PC-3 (cell line): ENCODE measurements around the gene ATP6AP1. TPM values are rescaled to one million over a fixed set of nuclear protein-coding genes. Genes with fewer than 3 reads are reported as not detected.

ENCODE experiments used
- ATAC-seq: fragments of 200-7000 bp; cut with Tn5 transposase; 2 replicates; pipeline ENCODE4 v1.9.1; 2020; ENCODE audit warnings: mild to moderate bottlenecking, moderate library complexity
- BruUV-seq: library from RNA; stranded (reverse); fragments of 400-500 nt; replicated peaks from 2 replicates; lab custom pipeline; 2021; lab: Mats Ljungman, UMichigan
- CTCF ChIA-PET: fragments of 300-600 bp; sonication (Branson Sonifier 250); formaldehyde crosslinking; loops from one replicate; lab custom pipeline; 2022; ENCODE audit warnings: antibody characterized with exemption; lab: Charles Lee
- POLR2A ChIA-PET: fragments of 300-600 bp; sonication (Branson Sonifier 250); formaldehyde crosslinking; loops from one replicate; lab custom pipeline; 2022; ENCODE audit warnings: antibody characterized with exemption; ENCODE audit not compliant: unreplicated experiment; lab: Charles Lee
- DNase-seq: peaks from one replicate; pipeline ENCODE4 v3.0.0-alpha.2; 2015
- H2AFZ ChIP-seq: fragments of 300-600 bp; sonication (generic); 2 replicates; pipeline ENCODE4 v1.6.0; 2016; ENCODE audit warnings: antibody characterized with exemption, low read length
- H3F3A ChIP-seq: fragments of 300-600 bp; sonication (generic); one replicate; pipeline ENCODE4 v1.6.0; 2017; ENCODE audit warnings: antibody characterized with exemption, low read length, control low read depth, mild to moderate bottlenecking; ENCODE audit not compliant: unreplicated experiment
- H3K27ac ChIP-seq: fragments of 300-600 bp; sonication (generic); 2 replicates; pipeline ENCODE4 v1.5.1; 2016; ENCODE audit warnings: mild to moderate bottlenecking, low read length
- H3K27me3 ChIP-seq: fragments of 300-600 bp; sonication (generic); 2 replicates; pipeline ENCODE4 v1.6.1; 2016; ENCODE audit warnings: low read length, mixed read lengths
- H3K36me3 ChIP-seq: fragments of 300-600 bp; sonication (generic); 2 replicates; pipeline ENCODE4 v1.6.1; 2016; ENCODE audit warnings: low read depth, mixed run types, low read length, mixed read lengths
- H3K4me1 ChIP-seq: fragments of 300-600 bp; sonication (generic); 2 replicates; pipeline ENCODE4 v1.5.1; 2016; ENCODE audit warnings: low read length; ENCODE audit not compliant: insufficient read depth
- H3K4me2 ChIP-seq: fragments of 300-600 bp; sonication (generic); 2 replicates; pipeline ENCODE4 v1.6.0; 2016; ENCODE audit warnings: low read length
- H3K4me3 ChIP-seq: fragments of 300-600 bp; sonication (generic); 2 replicates; pipeline ENCODE4 v1.5.1; 2016; ENCODE audit warnings: mild to moderate bottlenecking, low read length, mixed read lengths
- H3K79me2 ChIP-seq: fragments of 300-600 bp; sonication (generic); 2 replicates; pipeline ENCODE4 v1.6.1; 2017; ENCODE audit warnings: low read length, mixed read lengths
- H3K9ac ChIP-seq: fragments of 300-600 bp; sonication (generic); 2 replicates; pipeline ENCODE4 v1.6.0; 2016; ENCODE audit warnings: mild to moderate bottlenecking, low read length
- H3K9me2 ChIP-seq: fragments of 300-600 bp; sonication (generic); replicated peaks from 2 replicates; pipeline ENCODE4 v1.6.1; 2016; ENCODE audit warnings: mixed run types, low read length, mixed read lengths
- H3K9me3 ChIP-seq: fragments of 300-600 bp; sonication (generic); 2 replicates; pipeline ENCODE4 v1.6.1; 2016; ENCODE audit warnings: low read length, mixed read lengths
- H4K20me1 ChIP-seq: fragments of 300-600 bp; sonication (generic); 2 replicates; pipeline ENCODE4 v1.6.1; 2016; ENCODE audit warnings: low read length, mixed read lengths
- CTCF ChIP-seq: fragments of 300-600 bp; sonication (generic); conservative IDR thresholded peaks from 2 replicates; pipeline ENCODE4 v1.5.1; 2017; ENCODE audit warnings: antibody characterized with exemption, low read depth, mild to moderate bottlenecking, low read length
- EZH2 ChIP-seq: fragments of 300-600 bp; sonication (generic); IDR thresholded peaks from one replicate; pipeline ENCODE4 v1.6.1; 2017; ENCODE audit warnings: antibody characterized with exemption, mild to moderate bottlenecking, low read length; ENCODE audit not compliant: unreplicated experiment
- EZH2phosphoT487 ChIP-seq: fragments of 300-600 bp; sonication (generic); IDR thresholded peaks from 2 replicates; pipeline ENCODE4 v1.6.1; 2018; ENCODE audit warnings: mild to moderate bottlenecking, antibody characterized with exemption, low read length, borderline replicate concordance
- intact Hi-C: fragments of 100-400 bp; cut with micrococcal nuclease; formaldehyde crosslinking; loops from 2 replicates; pipeline ENCODE4 v1.9.0; 2023
- total RNA-seq: library from RNA; depleted of rRNA; stranded (reverse); fragments of >200 nt; gene quantifications from 2 replicates; pipeline ENCODE4 v1.2.3, GENCODE V29; 2014

Gene ATP6AP1
- total RNA-seq, 1 experiment from 2014 or later = 68.7 TPM

DNA sequence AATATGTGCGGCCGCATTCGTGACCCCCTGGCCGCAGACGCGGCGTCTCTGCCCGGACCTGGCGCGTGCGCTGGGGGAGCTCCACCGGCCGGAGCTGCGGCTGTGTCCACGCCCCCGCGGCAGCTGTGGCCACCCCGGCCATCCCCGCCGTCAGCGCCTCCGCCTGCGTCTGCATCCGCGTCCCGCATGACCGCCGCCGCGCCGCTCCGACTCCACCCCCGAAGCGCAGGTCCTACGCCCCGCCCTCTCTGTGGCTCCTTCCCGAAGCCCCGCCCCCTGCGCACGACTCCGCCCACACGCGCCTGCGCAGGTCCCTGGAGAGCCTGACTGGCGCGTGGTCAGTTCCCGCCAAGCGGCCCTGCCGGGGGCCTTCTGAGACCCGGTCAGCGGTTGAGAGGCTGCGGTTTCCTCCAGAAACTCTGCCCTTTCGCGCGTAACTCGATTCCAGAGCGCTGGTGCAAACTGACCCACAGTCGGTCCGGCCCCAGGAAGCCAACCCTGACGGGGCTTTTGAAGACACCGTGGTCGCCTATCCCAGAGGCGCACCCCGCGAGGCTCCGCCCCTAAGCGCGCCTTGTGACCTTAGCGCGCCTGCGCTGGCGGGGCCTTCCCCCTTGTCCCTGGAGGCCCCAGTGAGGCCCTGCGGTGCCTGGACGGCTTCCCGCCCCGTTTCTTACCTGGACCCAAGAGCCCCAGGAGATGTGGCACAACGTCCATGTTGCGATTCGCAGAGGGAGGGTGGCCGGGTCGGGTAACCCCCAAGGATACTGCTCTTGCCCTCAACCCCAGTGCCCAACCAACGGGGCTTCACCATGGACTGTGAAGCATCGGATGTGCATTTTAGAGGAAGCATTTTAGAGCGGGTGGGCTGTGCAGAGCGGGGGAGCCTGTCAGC, 50.5 kb downstream of the ATP6AP1 start, which contains the start of gene LAGE3:
LAGE3 (minus strand) TSS at position 554 of the 895 bp plus-strand sequence; CDS start at position 188, 366 bp downstream.
- Histone ChIP-seq H3K4me1 (peaks cover 12% of the 10 kb centered on the region), H3K4me2 (peak within 1 kb of the TSS; percentile 94), H3F3A (no peaks in the 10 kb centered on the region), H3K9ac (peak within 1 kb of the TSS; percentile 60), H3K79me2 (peaks cover 6% of the 10 kb centered on the region; the same call in 1 of the 2 replicates), H3K27ac (no peak within 1 kb of the TSS), H3K36me3 (peaks cover 2% of the 10 kb centered on the region; the same call in 1 of the 2 replicates), H2AFZ (peak within 1 kb of the TSS; percentile 90), H4K20me1 (no peaks in the 10 kb centered on the region), H3K9me2 (no peaks in the 10 kb centered on the region), H3K4me3 (peak within 1 kb of the TSS; percentile 72), H3K9me3 (no peaks in the 10 kb centered on the region), H3K27me3 (no peaks in the 10 kb centered on the region)
- DNase-seq (peak; percentile 87), ATAC-seq (peak; percentile 89)
- TF ChIP-seq CTCF = no peak
- no peak for TF ChIP-seq EZH2
- TF ChIP-seq EZH2phosphoT487 = no peak
- POLR2A ChIA-PET = interaction anchor here (1.0 kb wide), 1 partner anchor 11 kb away, joined by 4 read pairs; the partner anchor contains the start of gene SLC10A3
- BruUV-seq = TSS peak; percentile 25
- CTCF ChIA-PET = no interaction called here
- intact Hi-C loops = loop anchor here (5.0 kb wide), 1 partner anchor 37 kb away; the partner anchor contains the start of gene FAM50A

DNA sequence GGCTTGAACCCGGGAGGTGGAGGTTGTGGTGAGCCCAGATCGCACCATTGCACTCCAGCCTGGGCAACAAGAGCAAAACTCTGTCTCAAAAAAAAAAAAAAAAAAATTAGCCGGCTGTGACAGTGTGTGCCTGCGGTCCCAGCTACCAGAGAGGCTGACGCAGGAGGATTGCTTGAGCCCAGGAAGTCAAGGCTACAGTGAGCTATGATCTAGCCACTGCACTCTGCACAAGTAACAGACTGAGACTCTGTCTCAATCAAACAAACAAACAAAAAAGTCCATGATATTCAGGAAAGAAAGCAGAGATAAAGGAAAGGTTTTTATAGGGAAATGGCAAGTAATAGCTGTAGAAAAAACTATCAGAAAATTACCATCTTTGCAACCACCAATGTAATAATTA, 52.7 kb downstream of the ATP6AP1 start:
- no peak overlapping the region for H3K4me3 ChIP-seq
- H3F3A ChIP-seq = no peaks in the 10 kb centered on the region
- BruUV-seq = no TSS peak
- TF ChIP-seq EZH2phosphoT487 (no peak), EZH2 (no peak), CTCF (no peak)
- no peaks in the 10 kb centered on the region for H3K27me3 ChIP-seq
- H2AFZ ChIP-seq = no peak overlapping the region
- ATAC-seq (no peak), DNase-seq (no peak)
- peaks cover 31% of the 10 kb centered on the region for H3K4me1 ChIP-seq
- intact Hi-C loops = no loop called here
- no peaks in the 10 kb centered on the region for H3K9me2 ChIP-seq
- no peak overlapping the region for H3K9ac ChIP-seq
- H3K79me2 ChIP-seq = peaks cover 28% of the 10 kb centered on the region
- ChIA-PET POLR2A (no interaction called here), CTCF (no interaction called here)
- no peaks in the 10 kb centered on the region for H4K20me1 ChIP-seq
- H3K4me2 ChIP-seq = no peak overlapping the region
- H3K36me3 ChIP-seq = peaks cover 12% of the 10 kb centered on the region
- no peak overlapping the region for H3K27ac ChIP-seq
- H3K9me3 ChIP-seq = no peaks in the 10 kb centered on the region
